Skeletal muscle satellite cell (primary cell): ENCODE measurements around the gene TEX2.
"Not testable (repeated sequence)": the region's sequence is repeated elsewhere in the genome, so short reads cannot be mapped to it uniquely, and the experiment has no call there.

Experiments used
- H3K27me3 ChIP-seq: 2 replicates; pipeline ENCODE4 v1.7.0; 2013; ENCODE audit warnings: low read length; ENCODE audit not compliant: control insufficient read depth, insufficient read depth
- H3K36me3 ChIP-seq: 2 replicates; pipeline ENCODE4 v1.7.0; 2013; ENCODE audit warnings: mild to moderate bottlenecking, control low read depth, low read length; ENCODE audit not compliant: insufficient read depth
- H3K4me1 ChIP-seq: 2 replicates; pipeline ENCODE4 v1.7.0; 2013; ENCODE audit warnings: low read length; ENCODE audit not compliant: control insufficient read depth, insufficient read depth
- H3K4me2 ChIP-seq: 2 replicates; pipeline ENCODE4 v1.7.0; 2013; ENCODE audit warnings: mild to moderate bottlenecking, low read length
- H3K4me3 ChIP-seq: 2 replicates; pipeline ENCODE4 v1.7.0; 2013; ENCODE audit warnings: low read length
- H3K9ac ChIP-seq: 2 replicates; pipeline ENCODE4 v1.7.0; 2013; ENCODE audit warnings: mild to moderate bottlenecking, low read depth, low read length, moderate library complexity
- H3K9me3 ChIP-seq: replicated peaks from 2 replicates; pipeline ENCODE4 v1.7.0; 2013; ENCODE audit warnings: mild to moderate bottlenecking, control low read depth, low read length

The TEX2 gene

DNA sequence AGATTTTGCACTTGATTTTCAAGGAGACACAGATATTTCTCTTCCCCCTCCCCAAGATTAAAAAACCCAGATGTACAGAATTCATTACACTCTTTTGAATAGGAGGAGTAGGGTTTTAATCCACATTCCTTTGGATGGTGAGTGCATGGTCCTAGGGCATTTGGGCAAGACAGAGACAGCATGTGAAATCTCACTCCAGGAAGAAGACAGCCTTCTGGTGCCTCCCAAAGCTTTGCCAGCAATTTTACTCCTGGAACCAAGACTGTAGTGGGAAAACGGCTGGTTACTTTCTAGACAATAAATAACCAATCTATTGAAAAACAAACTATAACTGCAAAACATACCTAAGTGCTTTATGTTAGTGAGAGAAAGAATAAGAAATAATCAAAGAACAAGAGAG lies 15.2 kb downstream of the TEX2 start:
- Histone ChIP-seq H3K9me3 (no peaks in the 10 kb centered on the region), H3K27me3 (no peaks in the 10 kb centered on the region), H3K36me3 (no peaks in the 10 kb centered on the region), H3K4me3 (no peak overlapping the region), H3K4me2 (no peak overlapping the region), H3K4me1 (peaks cover 20% of the 10 kb centered on the region), H3K9ac (no peak overlapping the region)

- no peaks in the 10 kb centered on the region for H3K27me3 ChIP-seq
- no peaks in the 10 kb centered on the region for H3K9me3 ChIP-seq
- H3K4me3 ChIP-seq, result no peak overlapping the region
- H3K4me1 ChIP-seq, result peaks cover 31% of the 10 kb centered on the region
- H3K9ac ChIP-seq, result no peak overlapping the region
- no peaks in the 10 kb centered on the region for H3K36me3 ChIP-seq
- no peak overlapping the region for H3K4me2 ChIP-seq
These were observed 17.6 kb downstream of the TEX2 start for GRCh38 chr17:64245218-64246145.

DNA sequence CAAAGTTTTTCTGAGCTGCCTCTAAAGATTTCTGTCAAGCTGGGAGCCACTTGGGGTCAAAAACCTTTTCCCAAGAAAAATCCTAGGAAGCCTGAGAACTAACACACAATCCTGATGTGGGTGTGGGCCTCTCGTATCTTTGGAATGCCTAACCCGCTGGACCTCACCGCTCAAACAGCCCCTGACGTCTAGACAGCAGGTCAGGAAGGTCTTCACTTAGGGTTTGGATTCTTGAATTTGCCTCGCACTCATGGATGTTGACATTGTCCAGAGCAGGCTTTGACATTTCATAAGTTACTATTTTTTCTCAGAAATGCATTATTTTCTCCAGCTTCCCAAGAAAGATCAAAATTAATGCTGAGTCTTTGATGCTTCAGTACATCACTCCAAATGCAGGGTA lies 18.9 kb downstream of the TEX2 start:
- Histone ChIP-seq H3K4me3 (no peak overlapping the region), H3K27me3 (no peaks in the 10 kb centered on the region), H3K36me3 (no peaks in the 10 kb centered on the region), H3K4me1 (peaks cover 39% of the 10 kb centered on the region), H3K9ac (no peak overlapping the region), H3K9me3 (no peaks in the 10 kb centered on the region), H3K4me2 (no peak overlapping the region)

GRCh38 chr17:64243340-64243739 lies 19.7 kb downstream of the TEX2 start:
- H3K4me3 ChIP-seq, result no peak overlapping the region

GRCh38 chr17:64242633-64243032 lies 20.4 kb downstream of the TEX2 start:
- Histone ChIP-seq H3K4me2 (no peak overlapping the region), H3K9ac (no peak overlapping the region), H3K4me1 (peaks cover 39% of the 10 kb centered on the region), H3K36me3 (no peaks in the 10 kb centered on the region), H3K4me3 (no peak overlapping the region), H3K9me3 (no peaks in the 10 kb centered on the region), H3K27me3 (no peaks in the 10 kb centered on the region)

More at GRCh38 chr17:64243340-64243739, 19.7 kb downstream of the TEX2 start:
- no peak overlapping the region for H3K9ac ChIP-seq
- H3K4me1 ChIP-seq, result peaks cover 39% of the 10 kb centered on the region
- H3K4me2 ChIP-seq, result no peak overlapping the region
- no peaks in the 10 kb centered on the region for H3K27me3 ChIP-seq
- no peaks in the 10 kb centered on the region for H3K9me3 ChIP-seq
- H3K36me3 ChIP-seq, result no peaks in the 10 kb centered on the region

- no peaks in the 10 kb centered on the region for H3K36me3 ChIP-seq
- peaks cover 43% of the 10 kb centered on the region for H3K4me1 ChIP-seq
- H3K9ac ChIP-seq, result peak overlapping the region; percentile 1
These were observed 22.2 kb downstream of the TEX2 start for GRCh38 chr17:64240741-64241347.

GRCh38 chr17:64240261-64240740 lies 22.8 kb downstream of the TEX2 start:
- Histone ChIP-seq H3K36me3 (no peaks in the 10 kb centered on the region), H3K4me3 (no peak overlapping the region), H3K27me3 (no peaks in the 10 kb centered on the region), H3K9me3 (no peaks in the 10 kb centered on the region), H3K9ac (peak overlapping the region; percentile 1), H3K4me2 (peak overlapping the region; percentile 35), H3K4me1 (peaks cover 37% of the 10 kb centered on the region)

More at GRCh38 chr17:64240741-64241347, 22.2 kb downstream of the TEX2 start:
- Histone ChIP-seq H3K9me3 (no peaks in the 10 kb centered on the region), H3K4me3 (no peak overlapping the region), H3K27me3 (no peaks in the 10 kb centered on the region), H3K4me2 (peak overlapping the region; percentile 35)

DNA sequence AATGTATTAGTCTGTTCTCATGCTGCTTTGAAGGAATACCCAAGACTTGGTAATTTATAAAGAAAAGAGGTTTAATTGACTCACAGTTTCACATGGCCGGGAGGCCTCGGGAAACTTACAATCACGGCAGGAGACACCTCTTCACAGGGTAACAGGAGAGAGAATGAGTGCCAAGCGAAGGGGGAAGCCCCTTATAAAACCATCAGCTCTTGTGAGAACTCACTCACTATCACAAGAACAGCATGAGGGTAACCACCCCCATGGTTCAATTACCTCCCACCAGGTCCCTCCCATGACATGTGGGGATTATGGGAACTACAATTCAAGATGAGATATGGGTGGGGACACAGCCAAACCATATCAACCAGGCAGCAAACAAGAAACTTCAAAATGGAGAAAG lies 24.6 kb downstream of the TEX2 start:
- not testable (repeated sequence) for H3K9ac ChIP-seq, H3K27me3 ChIP-seq, H3K36me3 ChIP-seq, H3K9me3 ChIP-seq, H3K4me2 ChIP-seq, H3K4me3 ChIP-seq
- H3K4me1 ChIP-seq, result peaks cover 24% of the 10 kb centered on the region

GRCh38 chr17:64236827-64237403 lies 26.1 kb downstream of the TEX2 start:
- Histone ChIP-seq H3K4me2 (no peak overlapping the region), H3K36me3 (no peaks in the 10 kb centered on the region), H3K9me3 (no peaks in the 10 kb centered on the region), H3K27me3 (no peaks in the 10 kb centered on the region), H3K4me3 (no peak overlapping the region), H3K4me1 (peaks cover 25% of the 10 kb centered on the region), H3K9ac (no peak overlapping the region)

- peaks cover 26% of the 10 kb centered on the region for H3K4me1 ChIP-seq
- no peak overlapping the region for H3K9ac ChIP-seq
- no peak overlapping the region for H3K4me3 ChIP-seq
These were observed 28.1 kb downstream of the TEX2 start for GRCh38 chr17:64234961-64235360.

DNA sequence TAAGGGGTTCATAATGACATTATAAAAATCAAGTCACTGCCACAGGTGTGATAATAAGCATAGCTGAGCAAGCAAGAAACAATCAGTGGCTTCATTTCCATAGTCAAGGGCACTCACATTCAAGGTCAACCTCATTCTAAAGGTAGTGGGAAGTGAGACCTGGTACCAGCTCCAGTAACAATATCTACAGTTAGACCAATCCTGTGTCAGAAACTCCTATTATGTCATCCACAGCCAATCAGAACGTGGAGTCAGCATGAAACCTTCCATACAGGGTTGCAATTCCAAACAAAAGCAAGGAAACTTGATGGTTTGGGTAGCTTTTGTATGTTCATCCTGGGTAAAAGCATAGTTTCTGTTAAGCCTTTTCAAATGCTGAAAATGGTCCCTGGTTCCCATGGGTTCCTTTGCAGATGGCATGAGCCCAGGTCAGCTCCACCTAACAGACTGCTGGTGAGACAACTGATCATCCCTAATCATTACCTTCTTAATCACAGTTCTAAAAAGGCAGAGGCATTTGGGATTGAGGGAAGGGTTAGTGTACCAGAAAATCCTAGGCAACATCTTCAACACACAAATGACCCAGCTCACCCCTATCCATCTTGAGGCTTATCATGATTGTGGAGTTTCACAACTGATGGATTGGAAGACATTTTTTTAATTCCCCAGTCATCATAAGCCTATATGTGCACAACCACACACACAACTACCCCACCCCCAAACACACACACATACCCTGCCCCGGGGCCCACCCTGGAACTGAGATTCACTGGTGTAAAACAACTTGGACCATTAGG lies 30.4 kb downstream of the TEX2 start:
- peaks cover 27% of the 10 kb centered on the region for H3K4me1 ChIP-seq
- no peak overlapping the region for H3K4me2 ChIP-seq
- H3K36me3 ChIP-seq, result no peaks in the 10 kb centered on the region
- no peaks in the 10 kb centered on the region for H3K9me3 ChIP-seq
- no peaks in the 10 kb centered on the region for H3K27me3 ChIP-seq
- H3K9ac ChIP-seq, result no peak overlapping the region
- H3K4me3 ChIP-seq, result no peak overlapping the region

More at GRCh38 chr17:64234961-64235360, 28.1 kb downstream of the TEX2 start:
- Histone ChIP-seq H3K36me3 (no peaks in the 10 kb centered on the region), H3K4me2 (no peak overlapping the region), H3K27me3 (no peaks in the 10 kb centered on the region), H3K9me3 (no peaks in the 10 kb centered on the region)
